DOHH2 (cell line): ENCODE results near the gene KLK13.

ENCODE experiments used
- H3F3A ChIP-seq: fragments of 200-600 bp; sonication (generic), shearing (Covaris generic); 2 replicates; pipeline ENCODE4 v1.6.0; 2016; ENCODE audit warnings: antibody characterized with exemption, mild to moderate bottlenecking; ENCODE audit not compliant: control insufficient read depth, insufficient read depth
- H3K27ac ChIP-seq: fragments of 200-600 bp; sonication (generic); 2 replicates; pipeline ENCODE4 v1.5.1; 2014; ENCODE audit warnings: low read depth, mild to moderate bottlenecking, low read length, moderate library complexity
- H3K27me3 ChIP-seq: fragments of 200-600 bp; sonication (generic); 2 replicates; pipeline ENCODE4 v1.6.1; 2014; ENCODE audit warnings: mild to moderate bottlenecking, low read length, mixed read lengths; ENCODE audit not compliant: control insufficient read depth
- H3K36me3 ChIP-seq: fragments of 200-600 bp; sonication (generic); 2 replicates; pipeline ENCODE4 v1.6.1; 2014; ENCODE audit warnings: mild to moderate bottlenecking, low read length, moderate library complexity, mixed read lengths; ENCODE audit not compliant: control insufficient read depth
- H3K4me1 ChIP-seq: fragments of 200-600 bp; sonication (generic); 2 replicates; pipeline ENCODE4 v1.6.1; 2014; ENCODE audit warnings: mild to moderate bottlenecking, low read length, mixed read lengths; ENCODE audit not compliant: control insufficient read depth
- H3K4me2 ChIP-seq: fragments of 200-600 bp; sonication (generic); 2 replicates; pipeline ENCODE4 v1.6.0; 2014; ENCODE audit warnings: mild to moderate bottlenecking, low read length, moderate library complexity
- H3K4me3 ChIP-seq: fragments of 200-600 bp; sonication (generic); 2 replicates; pipeline ENCODE4 v1.5.1; 2014; ENCODE audit warnings: mild to moderate bottlenecking, low read length, mixed read lengths
- H3K79me2 ChIP-seq: fragments of 200-600 bp; sonication (generic); 2 replicates; pipeline ENCODE4 v1.6.1; 2014; ENCODE audit warnings: mild to moderate bottlenecking, low read length, mixed read lengths; ENCODE audit not compliant: control insufficient read depth
- H3K9me2 ChIP-seq: fragments of 200-600 bp; sonication (generic); replicated peaks from 2 replicates; pipeline ENCODE4 v1.6.1; 2014; ENCODE audit warnings: mild to moderate bottlenecking, low read length, mixed read lengths; ENCODE audit not compliant: control insufficient read depth
- H3K9me3 ChIP-seq: fragments of 200-600 bp; sonication (generic); 2 replicates; pipeline ENCODE4 v1.6.1; 2014; ENCODE audit warnings: antibody characterized with exemption, low read length, mixed read lengths; ENCODE audit not compliant: control insufficient read depth, insufficient read depth
- H4K20me1 ChIP-seq: fragments of 200-600 bp; sonication (generic); 2 replicates; pipeline ENCODE4 v1.6.0; 2014; ENCODE audit warnings: low read depth, mild to moderate bottlenecking, antibody characterized with exemption, low read length, moderate library complexity; ENCODE audit not compliant: control insufficient read depth, insufficient read depth
- EZH2phosphoT487 ChIP-seq: fragments of 200-600 bp; sonication (generic); IDR thresholded peaks from 2 replicates; pipeline ENCODE4 v1.6.1; 2017; ENCODE audit warnings: borderline replicate concordance, mild to moderate bottlenecking, antibody characterized with exemption, low read length, moderate library complexity, mixed read lengths
- TF ChIP-seq, protein P1 (sequence below): fragments of 200-600 bp; sonication (generic); IDR thresholded peaks from one replicate; pipeline ENCODE4 v1.5.1; 2014; ENCODE audit warnings: antibody characterized with exemption, mild to moderate bottlenecking, low read depth, low read length; ENCODE audit not compliant: poor library complexity, severe bottlenecking

KLK13 gene

DNA sequence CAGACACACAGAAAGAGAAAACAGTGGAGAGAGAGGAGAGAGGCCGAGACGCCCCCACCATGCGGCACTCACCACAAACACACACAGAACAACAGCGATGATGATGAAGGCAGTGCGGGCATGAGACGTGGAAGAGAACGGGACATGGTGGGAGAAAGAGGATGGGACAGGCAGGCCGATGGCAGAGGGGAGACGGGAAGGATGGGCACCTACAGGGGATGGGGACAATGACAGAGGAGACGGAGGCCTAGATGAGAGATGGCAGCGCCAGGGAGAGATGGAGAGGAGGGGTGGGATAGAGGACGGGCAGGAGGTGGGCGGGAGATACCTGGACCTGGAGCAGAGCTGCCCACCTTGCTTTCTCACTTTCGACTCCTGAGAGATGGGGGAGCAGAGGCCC is 18.9 kb upstream of the KLK13 start:
- TF ChIP-seq, protein P1, sequence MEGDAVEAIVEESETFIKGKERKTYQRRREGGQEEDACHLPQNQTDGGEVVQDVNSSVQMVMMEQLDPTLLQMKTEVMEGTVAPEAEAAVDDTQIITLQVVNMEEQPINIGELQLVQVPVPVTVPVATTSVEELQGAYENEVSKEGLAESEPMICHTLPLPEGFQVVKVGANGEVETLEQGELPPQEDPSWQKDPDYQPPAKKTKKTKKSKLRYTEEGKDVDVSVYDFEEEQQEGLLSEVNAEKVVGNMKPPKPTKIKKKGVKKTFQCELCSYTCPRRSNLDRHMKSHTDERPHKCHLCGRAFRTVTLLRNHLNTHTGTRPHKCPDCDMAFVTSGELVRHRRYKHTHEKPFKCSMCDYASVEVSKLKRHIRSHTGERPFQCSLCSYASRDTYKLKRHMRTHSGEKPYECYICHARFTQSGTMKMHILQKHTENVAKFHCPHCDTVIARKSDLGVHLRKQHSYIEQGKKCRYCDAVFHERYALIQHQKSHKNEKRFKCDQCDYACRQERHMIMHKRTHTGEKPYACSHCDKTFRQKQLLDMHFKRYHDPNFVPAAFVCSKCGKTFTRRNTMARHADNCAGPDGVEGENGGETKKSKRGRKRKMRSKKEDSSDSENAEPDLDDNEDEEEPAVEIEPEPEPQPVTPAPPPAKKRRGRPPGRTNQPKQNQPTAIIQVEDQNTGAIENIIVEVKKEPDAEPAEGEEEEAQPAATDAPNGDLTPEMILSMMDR: no peak
- TF ChIP-seq EZH2phosphoT487: no peak

GRCh38 chr19:51083181-51083580 is 18.3 kb upstream of the KLK13 start:
- Histone ChIP-seq H3K4me1 (no peaks in the 10 kb centered on the region), H3K36me3 (no peaks in the 10 kb centered on the region), H3K4me3 (no peak overlapping the region), H3K27ac (no peak overlapping the region), H3K4me2 (no peak overlapping the region), H3K79me2 (no peaks in the 10 kb centered on the region), H4K20me1 (no peaks in the 10 kb centered on the region), H3F3A (no peaks in the 10 kb centered on the region), H3K9me3 (no peaks in the 10 kb centered on the region), H3K27me3 (no peaks in the 10 kb centered on the region), H3K9me2 (no peaks in the 10 kb centered on the region)
- TF ChIP-seq, protein P1: no peak
- TF ChIP-seq EZH2phosphoT487: no peak

More for the DNA sequence above, 18.9 kb upstream of the KLK13 start:
- no peaks in the 10 kb centered on the region for H3K27me3 ChIP-seq
- no peak overlapping the region for H3K27ac ChIP-seq
- H3K4me3 ChIP-seq: no peak overlapping the region
- H3K4me1 ChIP-seq: no peaks in the 10 kb centered on the region
- H3F3A ChIP-seq: no peaks in the 10 kb centered on the region
- H3K36me3 ChIP-seq: no peaks in the 10 kb centered on the region
- no peaks in the 10 kb centered on the region for H3K9me3 ChIP-seq
- H4K20me1 ChIP-seq: no peaks in the 10 kb centered on the region
- no peak overlapping the region for H3K4me2 ChIP-seq
- no peaks in the 10 kb centered on the region for H3K79me2 ChIP-seq
- no peaks in the 10 kb centered on the region for H3K9me2 ChIP-seq

DNA sequence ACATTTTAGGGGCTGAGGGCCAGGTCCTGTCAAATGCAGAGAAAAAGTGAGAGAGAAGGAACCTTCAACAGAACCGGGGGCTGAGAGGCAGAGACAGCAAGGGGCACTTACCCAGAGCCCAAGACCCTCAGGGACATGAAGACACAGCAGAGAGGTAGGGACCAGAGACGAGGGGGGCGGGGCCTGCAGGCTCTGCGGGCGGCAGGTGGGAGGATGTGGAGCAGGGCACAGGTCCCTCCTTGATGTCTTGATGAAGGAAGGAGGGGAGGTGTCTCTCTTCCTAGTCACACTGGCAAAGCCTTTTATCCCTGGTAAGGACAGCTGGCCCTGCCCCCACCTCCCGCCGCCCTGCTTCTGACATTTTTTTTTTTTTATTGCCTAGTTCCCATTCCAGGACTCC is 17.7 kb upstream of the KLK13 start, which contains the start of gene KLK14:
KLK14 (minus strand) TSS at position 277 of the 400 bp plus-strand sequence; CDS start at position 4, 273 bp downstream.
- no peak within 1 kb of the TSS for H3K4me2 ChIP-seq
- no peaks in the 10 kb centered on the region for H3K79me2 ChIP-seq
- H3K4me1 ChIP-seq: no peaks in the 10 kb centered on the region
- no peaks in the 10 kb centered on the region for H3K9me2 ChIP-seq
- H3K9me3 ChIP-seq: no peaks in the 10 kb centered on the region
- H3K27me3 ChIP-seq: no peaks in the 10 kb centered on the region
- TF ChIP-seq EZH2phosphoT487: no peak
- TF ChIP-seq, protein P1: no peak
- H3K36me3 ChIP-seq: no peaks in the 10 kb centered on the region
- H3K27ac ChIP-seq: no peak within 1 kb of the TSS
- H3F3A ChIP-seq: no peaks in the 10 kb centered on the region
- no peak within 1 kb of the TSS for H3K4me3 ChIP-seq
- no peaks in the 10 kb centered on the region for H4K20me1 ChIP-seq
